Neutrophil (primary cell): Measurements from ENCODE around the gene RHCE.
"Not testable (repeated sequence)": the region's sequence is repeated elsewhere in the genome, so short reads cannot be mapped to it uniquely, and the experiment has no call there.

Experiments
- H3K27ac ChIP-seq: fragments of 200-600 bp; sonication (generic); 2 replicates; pipeline ENCODE4 v1.5.1; 2016; ENCODE audit warnings: mild to moderate bottlenecking, moderate library complexity
- H3K27me3 ChIP-seq: fragments of 200-600 bp; sonication (generic); 2 replicates; pipeline ENCODE4 v1.6.0; 2016; ENCODE audit warnings: mild to moderate bottlenecking
- H3K36me3 ChIP-seq: fragments of 200-600 bp; sonication (generic); 2 replicates; pipeline ENCODE4 v1.5.1; 2017
- H3K4me1 ChIP-seq, 2 experiments: fragments of 200-600 bp in 1 of 2; sonication (generic) in 1 of 2; 1 replicate in 1 of 2; 2 replicates in 1 of 2; pipeline versions ENCODE4 v1.5.1 to v1.6.1; 2013 to 2016; ENCODE audit warnings: low read depth in 1 of 2, low read length in 1 of 2, mild to moderate bottlenecking in 1 of 2, moderate library complexity in 1 of 2; ENCODE audit not compliant: control insufficient read depth in 1 of 2, insufficient read depth in 1 of 2
- H3K4me3 ChIP-seq, 2 experiments: fragments of 200-600 bp in 1 of 2; sonication (generic) in 1 of 2; 1 replicate in 1 of 2; 2 replicates in 1 of 2; pipeline ENCODE4 v1.5.1; 2013 to 2016; ENCODE audit warnings: low read depth in 1 of 2, low read length in 1 of 2, mild to moderate bottlenecking in 1 of 2, moderate library complexity in 1 of 2
- H3K9me3 ChIP-seq: fragments of 200-600 bp; sonication (generic); 2 replicates; pipeline ENCODE4 v1.5.1; 2016
- TF ChIP-seq, protein P1 (sequence below): fragments of 200-600 bp; sonication (generic); IDR thresholded peaks from 2 replicates; pipeline ENCODE4 v1.5.1; 2016; ENCODE audit warnings: antibody characterized with exemption

RHCE gene

DNA sequence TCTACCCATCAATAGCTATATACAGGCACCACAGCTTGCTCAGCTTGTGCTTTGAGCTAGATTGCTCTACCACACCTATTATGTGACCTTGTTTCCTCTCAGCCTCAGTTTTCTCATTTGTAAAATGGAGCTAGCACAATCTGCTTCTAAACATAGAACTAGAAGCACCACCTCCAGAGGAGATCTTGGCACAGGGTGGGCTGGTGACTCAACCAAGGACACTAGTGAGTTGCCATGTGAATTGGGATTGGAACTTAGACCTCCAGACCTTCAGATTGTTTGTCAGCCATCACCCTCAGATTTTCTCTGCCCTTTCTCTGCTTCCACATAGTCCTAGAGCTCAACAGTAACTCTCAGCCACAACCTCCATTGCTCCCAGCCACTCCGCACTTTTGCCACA, 7.1 kb upstream of the RHCE start:
- H3K9me3 ChIP-seq: no peaks in the 10 kb centered on the region
- H3K27ac ChIP-seq: no peak overlapping the region
- H3K4me3 ChIP-seq: no peak overlapping the region
- no peaks in the 10 kb centered on the region for H3K27me3 ChIP-seq
- TF ChIP-seq, protein P1, sequence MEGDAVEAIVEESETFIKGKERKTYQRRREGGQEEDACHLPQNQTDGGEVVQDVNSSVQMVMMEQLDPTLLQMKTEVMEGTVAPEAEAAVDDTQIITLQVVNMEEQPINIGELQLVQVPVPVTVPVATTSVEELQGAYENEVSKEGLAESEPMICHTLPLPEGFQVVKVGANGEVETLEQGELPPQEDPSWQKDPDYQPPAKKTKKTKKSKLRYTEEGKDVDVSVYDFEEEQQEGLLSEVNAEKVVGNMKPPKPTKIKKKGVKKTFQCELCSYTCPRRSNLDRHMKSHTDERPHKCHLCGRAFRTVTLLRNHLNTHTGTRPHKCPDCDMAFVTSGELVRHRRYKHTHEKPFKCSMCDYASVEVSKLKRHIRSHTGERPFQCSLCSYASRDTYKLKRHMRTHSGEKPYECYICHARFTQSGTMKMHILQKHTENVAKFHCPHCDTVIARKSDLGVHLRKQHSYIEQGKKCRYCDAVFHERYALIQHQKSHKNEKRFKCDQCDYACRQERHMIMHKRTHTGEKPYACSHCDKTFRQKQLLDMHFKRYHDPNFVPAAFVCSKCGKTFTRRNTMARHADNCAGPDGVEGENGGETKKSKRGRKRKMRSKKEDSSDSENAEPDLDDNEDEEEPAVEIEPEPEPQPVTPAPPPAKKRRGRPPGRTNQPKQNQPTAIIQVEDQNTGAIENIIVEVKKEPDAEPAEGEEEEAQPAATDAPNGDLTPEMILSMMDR: no peak
- H3K4me1 ChIP-seq: peaks cover 13 to 15% of the 10 kb centered on the region in 2 experiments
- peaks cover 5% of the 10 kb centered on the region for H3K36me3 ChIP-seq

DNA sequence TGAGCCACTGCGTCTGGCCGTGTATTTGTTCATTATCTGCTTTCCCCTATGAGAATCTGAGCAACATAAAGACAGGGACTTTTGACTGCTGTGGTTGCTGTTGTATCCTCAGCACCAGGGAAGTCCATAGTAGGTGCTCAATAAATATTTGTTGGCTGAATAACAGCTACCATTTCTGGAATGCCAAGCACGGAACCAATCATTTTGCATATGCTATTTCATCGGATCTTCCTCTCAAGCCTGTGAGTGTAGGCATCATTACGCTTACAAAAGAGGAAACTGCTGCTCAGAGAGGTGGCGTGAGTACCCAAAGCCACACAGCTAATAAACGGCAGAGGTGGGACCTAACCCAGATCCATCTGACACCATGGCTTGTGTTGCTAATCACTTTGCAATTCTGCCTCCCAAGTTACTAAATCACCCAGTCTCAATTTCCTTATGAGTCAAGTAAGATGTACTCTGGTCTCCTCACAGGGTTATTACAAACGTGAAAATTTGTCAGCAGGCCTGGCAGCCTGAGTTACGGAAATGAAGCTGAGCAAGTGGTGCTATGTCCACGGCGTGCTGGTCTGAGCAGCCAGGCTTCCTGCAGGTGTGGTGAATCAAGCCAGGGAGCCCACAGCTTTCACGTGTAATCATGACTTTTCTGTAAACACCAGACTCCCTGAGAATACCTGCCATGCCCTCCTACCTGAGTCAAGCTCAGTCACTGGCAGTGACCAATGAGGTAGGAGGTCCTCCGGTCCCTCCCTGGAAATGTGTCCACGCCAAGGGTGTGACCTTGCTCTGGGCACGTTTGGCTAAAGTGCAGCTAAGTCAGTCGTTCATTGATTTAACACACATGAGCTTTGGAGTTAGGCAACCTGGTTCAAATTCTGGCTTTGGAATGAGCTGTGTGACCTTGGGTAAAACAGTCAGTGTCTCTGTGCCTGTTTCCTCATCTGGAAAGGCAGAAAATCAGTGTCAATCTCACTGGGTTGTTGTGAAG, 4.8 kb upstream of the RHCE start:
- TF ChIP-seq, protein P1: no peak
- Histone ChIP-seq H3K4me1 (peaks cover 5 to 7% of the 10 kb centered on the region in 2 experiments), H3K9me3 (no peaks in the 10 kb centered on the region), H3K27ac (no peak overlapping the region), H3K36me3 (peaks cover 5% of the 10 kb centered on the region), H3K27me3 (no peaks in the 10 kb centered on the region), H3K4me3 (no peak overlapping the region)

DNA sequence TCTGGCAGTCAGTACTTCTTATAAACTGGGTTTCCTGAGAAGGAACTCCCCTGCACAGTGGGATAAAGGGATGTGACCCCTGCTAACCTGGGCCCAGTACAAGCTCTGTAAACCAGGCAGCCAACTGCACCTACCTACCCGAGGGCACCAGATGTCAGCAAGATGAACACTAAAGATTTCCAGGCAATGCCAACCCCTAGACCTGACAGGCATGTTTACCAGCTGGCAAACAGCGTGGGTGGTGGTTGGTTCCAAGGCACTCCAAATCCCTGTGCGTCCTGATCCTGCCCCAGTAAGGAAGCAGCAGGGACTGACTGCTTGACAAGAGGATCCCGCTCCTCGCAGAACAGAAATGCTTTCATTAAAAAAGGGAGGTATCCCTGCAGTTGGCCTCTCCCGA, 2.6 kb upstream of the RHCE start:
- H3K27ac ChIP-seq, H3K36me3 ChIP-seq, H3K4me3 ChIP-seq, H3K9me3 ChIP-seq, H3K27me3 ChIP-seq, H3K4me1 ChIP-seq: not testable (repeated sequence)

DNA sequence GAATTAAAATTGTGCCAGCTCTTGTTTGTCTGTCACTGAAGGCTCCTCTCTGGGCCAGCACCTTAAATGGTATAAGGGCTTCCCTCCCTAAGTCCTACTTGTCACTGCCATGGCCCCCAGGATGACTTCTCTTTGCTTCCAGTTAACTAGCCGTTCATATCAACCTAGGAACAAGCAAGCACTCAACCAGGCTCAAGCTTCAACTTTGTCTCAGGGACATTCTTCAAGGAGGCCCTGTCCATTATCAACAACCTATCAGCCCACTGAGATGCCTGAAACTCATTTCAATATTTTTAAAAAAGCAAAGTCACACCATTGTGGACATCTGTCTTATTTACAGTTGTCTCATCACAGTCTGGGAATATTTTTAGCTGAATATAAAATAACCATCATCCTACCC, 1.3 kb downstream of the RHCE start:
- H3K9me3 ChIP-seq, H3K4me1 ChIP-seq, H3K36me3 ChIP-seq, H3K27ac ChIP-seq, H3K4me3 ChIP-seq, H3K27me3 ChIP-seq: not testable (repeated sequence)

DNA sequence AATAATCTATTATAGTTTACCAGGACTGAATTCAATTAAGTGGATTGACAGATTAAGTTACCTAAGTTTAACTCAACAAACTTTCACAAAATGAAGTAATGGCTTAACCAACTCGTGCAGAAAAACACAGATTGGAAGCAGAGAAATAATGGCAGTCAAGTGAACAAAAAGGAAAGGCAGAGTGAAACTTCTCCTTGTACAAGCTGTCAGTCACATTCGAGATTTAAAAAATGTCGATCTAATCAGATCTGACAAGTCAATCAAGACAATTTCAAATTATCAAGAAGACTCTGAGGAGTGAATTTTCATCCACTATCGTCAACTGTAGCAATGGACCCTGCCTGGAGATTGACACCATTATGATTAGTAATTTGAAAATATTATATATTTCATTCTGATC, 3.3 kb downstream of the RHCE start:
- not testable (repeated sequence) for H3K9me3 ChIP-seq

DNA sequence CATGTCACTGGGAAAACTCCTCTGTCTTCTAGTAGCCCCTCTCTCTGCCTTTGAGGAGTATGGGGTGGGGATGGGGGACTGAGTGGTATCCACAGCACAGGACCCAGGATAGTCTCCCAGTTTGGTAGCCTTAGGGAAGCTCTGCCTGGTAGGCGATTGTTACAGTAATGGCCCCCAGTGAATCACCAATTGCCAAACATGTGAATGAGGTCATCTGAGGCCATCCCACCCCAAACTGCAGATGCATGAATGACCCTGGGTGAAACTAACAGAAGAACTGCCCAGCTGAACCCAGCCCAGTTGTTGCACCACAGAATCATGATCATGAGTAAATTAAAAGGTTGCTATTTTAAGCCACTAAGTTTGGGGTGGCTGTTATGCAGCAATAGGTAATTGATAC, 6.0 kb downstream of the RHCE start:
- not testable (repeated sequence) for H3K9me3 ChIP-seq, H3K27ac ChIP-seq, H3K27me3 ChIP-seq, H3K4me3 ChIP-seq, H3K36me3 ChIP-seq, H3K4me1 ChIP-seq

More for the DNA sequence above, 3.3 kb downstream of the RHCE start:
- H3K4me1 ChIP-seq, H3K36me3 ChIP-seq, H3K27me3 ChIP-seq, H3K4me3 ChIP-seq, H3K27ac ChIP-seq: not testable (repeated sequence)

DNA sequence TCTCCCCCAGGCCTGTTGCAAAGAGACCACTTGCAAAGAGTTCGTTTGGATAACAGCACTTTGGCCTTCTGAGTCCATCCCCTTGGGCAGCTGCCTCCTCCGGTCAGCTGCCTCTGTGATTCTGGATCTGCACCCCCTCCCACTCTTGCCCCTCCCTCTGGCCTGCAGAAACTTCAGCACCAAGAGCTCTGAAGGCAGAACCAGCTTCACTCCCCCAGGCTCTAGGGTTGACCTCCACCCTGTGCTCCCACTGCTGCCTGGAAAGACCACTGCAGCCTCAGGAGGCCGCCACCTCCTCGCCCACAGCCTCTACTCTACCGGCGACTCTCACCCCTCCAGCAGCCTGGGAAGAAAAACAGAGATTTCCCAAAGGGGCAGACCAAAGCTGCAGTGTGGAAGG, 6.5 kb downstream of the RHCE start:
- not testable (repeated sequence) for H3K27ac ChIP-seq, H3K36me3 ChIP-seq, H3K4me1 ChIP-seq, H3K27me3 ChIP-seq, H3K9me3 ChIP-seq, H3K4me3 ChIP-seq

DNA sequence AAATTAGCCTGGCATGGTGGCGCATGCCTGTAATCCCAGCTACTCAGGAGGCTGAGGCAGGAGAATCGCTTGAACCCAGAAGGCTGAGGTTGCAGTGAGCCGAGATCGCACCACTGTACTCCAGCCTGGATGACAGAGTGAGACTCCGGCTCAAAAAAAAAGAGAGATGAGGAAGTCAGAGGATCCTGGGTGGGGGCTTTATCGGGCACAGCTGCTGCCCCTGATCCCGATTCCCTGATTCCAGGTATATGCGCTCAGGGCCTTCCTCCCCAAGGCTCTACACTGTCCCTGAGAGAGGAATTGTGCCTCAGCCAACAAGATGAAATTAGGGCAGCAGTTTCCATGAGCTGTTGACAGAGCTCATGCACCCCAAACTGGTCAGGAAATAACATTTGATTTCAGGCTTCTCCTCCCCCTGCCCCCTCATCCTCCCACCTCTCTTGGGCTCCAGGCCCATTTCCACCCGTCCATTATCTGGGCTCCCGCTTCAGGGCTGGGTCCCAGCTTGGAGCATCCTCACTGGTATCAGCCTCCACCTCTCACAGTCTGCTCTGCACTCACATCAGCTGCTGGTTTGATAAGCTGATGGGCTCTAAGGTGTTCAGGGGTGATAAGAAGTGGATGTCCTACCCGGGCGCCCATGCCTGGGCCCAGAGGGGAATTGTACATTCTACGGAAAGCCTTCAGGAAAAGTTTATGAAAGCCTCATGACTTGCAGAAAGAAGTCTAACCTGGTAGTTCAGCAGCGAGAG, 7.6 kb downstream of the RHCE start:
- not testable (repeated sequence) for H3K27me3 ChIP-seq, H3K4me3 ChIP-seq, H3K36me3 ChIP-seq, H3K27ac ChIP-seq, H3K9me3 ChIP-seq, H3K4me1 ChIP-seq

DNA sequence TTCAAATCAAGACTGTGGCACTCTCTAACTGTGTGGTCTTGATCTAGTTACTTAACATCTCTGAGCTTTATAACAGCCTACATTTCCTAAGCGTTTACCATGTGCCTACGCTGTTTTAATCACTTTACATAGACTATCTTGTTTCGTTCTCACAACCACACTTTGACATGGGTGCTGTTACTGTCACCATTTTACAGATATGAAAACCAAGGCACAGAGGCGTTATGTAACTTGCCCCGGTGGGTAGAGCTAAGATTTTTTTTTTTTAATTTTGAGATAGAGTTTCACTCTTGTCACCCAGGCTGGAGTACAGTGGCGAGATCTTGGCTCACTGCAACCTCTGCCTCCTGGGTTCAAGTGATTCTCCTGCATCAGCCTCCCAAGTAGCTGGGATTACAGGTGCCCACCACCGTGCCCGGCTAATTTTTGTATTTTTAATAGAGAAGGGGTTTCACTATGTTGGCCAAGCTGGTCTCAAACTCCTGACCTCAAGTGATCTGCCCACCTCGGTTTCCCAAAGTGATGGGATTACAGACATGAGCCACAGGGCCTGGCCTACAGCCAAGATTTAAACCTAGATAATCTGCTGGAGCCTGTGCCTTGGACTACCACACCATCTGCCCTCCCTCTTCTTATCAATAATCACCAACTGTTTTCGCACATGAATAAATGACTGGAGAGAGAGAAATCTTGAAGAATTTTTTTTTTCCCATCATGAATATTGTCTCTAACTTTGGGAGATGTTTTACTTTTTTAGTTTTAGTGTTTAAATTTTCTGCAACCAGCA, 10.8 kb downstream of the RHCE start:
- H3K9me3 ChIP-seq, H3K27ac ChIP-seq, H3K4me1 ChIP-seq, H3K36me3 ChIP-seq, H3K27me3 ChIP-seq, H3K4me3 ChIP-seq: not testable (repeated sequence)

DNA sequence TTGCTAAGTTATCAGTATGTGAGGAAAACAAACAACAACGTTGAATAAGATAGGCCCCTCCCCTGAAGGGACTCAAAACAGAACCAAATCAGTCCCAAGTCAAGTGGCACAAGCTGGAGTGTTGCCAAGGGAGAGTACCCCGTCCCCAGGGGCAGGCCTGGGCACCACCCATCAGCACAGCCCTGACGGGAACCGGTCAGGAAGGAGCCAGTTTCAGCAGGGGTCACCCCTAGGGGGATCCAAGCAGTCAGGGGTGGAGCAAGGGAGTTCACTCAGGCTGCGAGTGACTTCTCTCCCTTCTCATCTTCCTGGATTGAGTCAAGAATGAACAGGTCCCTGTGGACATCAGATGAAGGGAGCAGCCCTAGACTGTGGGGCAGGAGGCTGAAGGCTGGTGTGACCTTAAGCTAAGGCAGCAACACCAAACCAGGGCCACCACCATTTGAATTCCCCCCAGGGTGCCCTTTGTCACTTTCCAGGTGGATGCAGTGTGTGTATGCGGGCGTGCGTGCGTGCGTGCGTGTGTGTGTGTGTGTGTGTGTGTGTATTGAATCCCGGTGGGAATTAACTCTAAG, 14.8 kb downstream of the RHCE start:
- H3K36me3 ChIP-seq, H3K4me1 ChIP-seq, H3K27me3 ChIP-seq, H3K9me3 ChIP-seq, H3K27ac ChIP-seq, H3K4me3 ChIP-seq: not testable (repeated sequence)
